H1 (cell line): Measurements from ENCODE around the gene CCT5.

Experiments
- CREB1 ChIP-seq: IDR thresholded peaks from 2 replicates; pipeline ENCODE4 v1.6.1; 2012; ENCODE audit warnings: inconsistent platforms
- JUND ChIP-seq: IDR thresholded peaks from 2 replicates; pipeline ENCODE4 v1.6.1; 2011; ENCODE audit warnings: mild to moderate bottlenecking, improper control_type of control experiment, low read length
- NRF1 ChIP-seq: IDR thresholded peaks from 2 replicates; pipeline ENCODE4 v1.6.1; 2011; ENCODE audit warnings: mild to moderate bottlenecking, low read depth, low read length, improper control_type of control experiment
- POLR2A ChIP-seq, 2 experiments: IDR thresholded peaks; 1 replicate in 1 of 2; 2 replicates in 1 of 2; pipeline ENCODE4 v1.6.1; 2011; ENCODE audit warnings: low read depth in 2 of 2, low read length in 2 of 2, mild to moderate bottlenecking in 2 of 2; ENCODE audit errors: control extremely low read depth in 1 of 2
- POLR2AphosphoS5 ChIP-seq: IDR thresholded peaks from 2 replicates; pipeline ENCODE4 v1.6.1; 2011; ENCODE audit warnings: low read depth, low read length
- RAD21 ChIP-seq, 2 experiments: IDR thresholded peaks in 1 of 2; conservative IDR thresholded peaks in 1 of 2; 2 replicates each; pipeline ENCODE4 v1.6.1; 2011; ENCODE audit warnings: low read depth in 2 of 2, low read length in 2 of 2, improper control_type of control experiment in 1 of 2, inconsistent platforms in 1 of 2, mild to moderate bottlenecking in 1 of 2, moderate library complexity in 1 of 2
- RFX5 ChIP-seq: IDR thresholded peaks from 2 replicates; pipeline ENCODE4 v1.6.1; 2011; ENCODE audit warnings: low read depth, low read length, improper control_type of control experiment, borderline replicate concordance
- SP2 ChIP-seq: IDR thresholded peaks from 2 replicates; pipeline ENCODE4 v1.6.1; 2012; ENCODE audit warnings: mild to moderate bottlenecking, low read length, inconsistent platforms
- SUZ12 ChIP-seq: fragments of 200-600 bp; sonication (generic); IDR thresholded peaks from 2 replicates; pipeline ENCODE4 v1.6.1; 2012; ENCODE audit warnings: mild to moderate bottlenecking, inconsistent platforms, low read length, moderate library complexity, mixed read lengths
- TAF1 ChIP-seq: IDR thresholded peaks from 2 replicates; pipeline ENCODE4 v1.6.1; 2011; ENCODE audit warnings: mild to moderate bottlenecking, low read depth, low read length
- TCF12 ChIP-seq: IDR thresholded peaks from 2 replicates; pipeline ENCODE4 v1.6.1; 2011; ENCODE audit warnings: low read depth, mild to moderate bottlenecking, low read length
- YY1 ChIP-seq: IDR thresholded peaks from 2 replicates; pipeline ENCODE4 v1.6.1; 2011; ENCODE audit warnings: low read depth, mild to moderate bottlenecking, low read length
- TF ChIP-seq, protein P1 (sequence below), 3 experiments: IDR thresholded peaks; 1 replicate in 2 of 3; 2 replicates in 1 of 3; pipeline versions ENCODE4 v1.5.1 to v1.6.1; 2011; ENCODE audit warnings: low read length in 3 of 3, mild to moderate bottlenecking in 3 of 3, inconsistent platforms in 2 of 3, low read depth in 1 of 3, moderate library complexity in 1 of 3; ENCODE audit not compliant: insufficient read depth in 1 of 3; ENCODE audit errors: control extremely low read depth in 1 of 3

DNA sequence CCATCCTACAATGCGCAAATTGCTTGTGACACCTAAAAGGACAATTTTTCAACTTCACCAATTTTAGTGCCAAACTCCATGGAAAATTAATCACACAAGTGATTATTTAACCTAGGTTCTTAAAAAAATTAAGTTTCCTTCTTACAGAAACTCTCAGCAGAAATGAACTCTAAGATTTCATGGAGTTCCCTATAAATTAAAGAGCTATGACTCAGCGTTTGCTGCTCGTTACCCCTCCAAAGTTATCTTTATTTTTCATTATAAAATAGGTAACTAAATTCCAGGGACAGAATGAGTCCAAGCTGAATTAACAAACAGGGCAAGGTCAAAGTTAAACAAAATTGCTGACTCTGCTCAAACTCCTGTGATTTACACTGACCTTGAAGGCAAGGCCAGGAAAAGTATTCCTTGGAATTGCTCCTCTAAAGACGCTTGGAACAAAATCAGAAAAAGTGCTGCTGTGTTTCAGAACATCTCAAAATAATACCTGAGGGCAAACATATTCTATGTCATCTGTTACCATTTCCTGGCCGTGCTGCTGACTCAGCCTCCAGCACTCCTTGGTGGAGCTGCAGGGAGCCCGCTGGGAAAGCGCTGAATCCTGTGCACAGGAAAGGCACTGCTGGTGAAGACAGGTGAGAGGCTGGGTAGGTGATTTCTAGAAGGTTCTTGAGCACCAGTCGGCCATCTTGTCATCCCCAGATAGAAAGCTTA lies 60.1 kb downstream of the CCT5 start:
- TF ChIP-seq POLR2A (IDR thresholded peaks at IDR 0.05; ENCODE audit: control extremely low read depth in 1 of 2, low read depth in 2 of 2, low read length in 2 of 2) = no peak
- no peak for TF ChIP-seq SP2
- no peak for TF ChIP-seq NRF1
- TF ChIP-seq, protein P1, sequence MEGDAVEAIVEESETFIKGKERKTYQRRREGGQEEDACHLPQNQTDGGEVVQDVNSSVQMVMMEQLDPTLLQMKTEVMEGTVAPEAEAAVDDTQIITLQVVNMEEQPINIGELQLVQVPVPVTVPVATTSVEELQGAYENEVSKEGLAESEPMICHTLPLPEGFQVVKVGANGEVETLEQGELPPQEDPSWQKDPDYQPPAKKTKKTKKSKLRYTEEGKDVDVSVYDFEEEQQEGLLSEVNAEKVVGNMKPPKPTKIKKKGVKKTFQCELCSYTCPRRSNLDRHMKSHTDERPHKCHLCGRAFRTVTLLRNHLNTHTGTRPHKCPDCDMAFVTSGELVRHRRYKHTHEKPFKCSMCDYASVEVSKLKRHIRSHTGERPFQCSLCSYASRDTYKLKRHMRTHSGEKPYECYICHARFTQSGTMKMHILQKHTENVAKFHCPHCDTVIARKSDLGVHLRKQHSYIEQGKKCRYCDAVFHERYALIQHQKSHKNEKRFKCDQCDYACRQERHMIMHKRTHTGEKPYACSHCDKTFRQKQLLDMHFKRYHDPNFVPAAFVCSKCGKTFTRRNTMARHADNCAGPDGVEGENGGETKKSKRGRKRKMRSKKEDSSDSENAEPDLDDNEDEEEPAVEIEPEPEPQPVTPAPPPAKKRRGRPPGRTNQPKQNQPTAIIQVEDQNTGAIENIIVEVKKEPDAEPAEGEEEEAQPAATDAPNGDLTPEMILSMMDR (IDR thresholded peaks at IDR 0.05; ENCODE audit: control extremely low read depth in 1 of 3, insufficient read depth in 1 of 3, low read depth in 1 of 3, low read length in 3 of 3) = no peak
- no peak for TF ChIP-seq TCF12
- no peak for TF ChIP-seq RAD21 (IDR thresholded peaks at IDR 0.05 in 1 of 2, conservative IDR thresholded peaks at IDR 0.05 in 1 of 2; ENCODE audit: low read depth in 2 of 2, low read length in 2 of 2)
- TF ChIP-seq JUND = no peak
- TF ChIP-seq POLR2AphosphoS5 = no peak
- TF ChIP-seq RFX5 = no peak
- TF ChIP-seq SUZ12 = no peak
- no peak for TF ChIP-seq CREB1
- peak; percentile 68 for TF ChIP-seq YY1
- TF ChIP-seq TAF1 = no peak
